Lung microvascular endothelial cell (primary cell): ENCODE data around the gene LINGO3. TPM values are rescaled to one million over a fixed set of nuclear protein-coding genes. Genes with fewer than 3 reads are reported as not detected.
A peak's percentile ranks its signal among the peaks of the same experiment; 100 is the strongest.

Experiments used
- DNase-seq, 2 donors: peaks; one replicate each; pipeline versions ENCODE4 v3.0.0 to v3.0.0-alpha.2; 2010; ENCODE audit warnings: low read depth in 2 of 2
- total RNA-seq: library from RNA; depleted of rRNA; stranded (reverse); fragments of >200 nt; gene quantifications from 2 replicates; pipeline ENCODE4 v1.2.1, GENCODE V29; 2014

Gene LINGO3
- total RNA-seq, 1 donor from 2014 or later: not detected

- DNase-seq: peak; percentile 97 to 98
Observed at GRCh38 chr19:2269244-2270156, 38.5 kb downstream of the LINGO3 start.

DNA sequence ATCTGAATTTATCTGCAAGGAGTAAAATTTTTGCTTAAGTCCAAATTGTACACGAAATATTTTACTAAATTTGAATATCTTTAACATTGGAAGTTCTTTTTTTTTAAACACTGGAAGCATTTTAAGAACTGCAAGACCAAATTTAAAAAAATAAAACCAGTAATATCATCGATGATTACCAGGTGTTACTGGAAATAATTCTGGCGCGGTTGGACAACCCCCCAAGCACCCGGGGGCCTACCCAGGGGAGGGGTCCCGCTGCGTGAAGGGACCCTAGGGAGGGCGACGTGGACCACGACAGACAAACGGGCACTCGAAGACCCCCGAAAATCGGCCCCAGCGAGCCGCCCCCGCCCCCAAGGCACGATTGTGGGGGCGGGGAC is 39.1 kb downstream of the LINGO3 start:
- DNase-seq: no peak

DNA sequence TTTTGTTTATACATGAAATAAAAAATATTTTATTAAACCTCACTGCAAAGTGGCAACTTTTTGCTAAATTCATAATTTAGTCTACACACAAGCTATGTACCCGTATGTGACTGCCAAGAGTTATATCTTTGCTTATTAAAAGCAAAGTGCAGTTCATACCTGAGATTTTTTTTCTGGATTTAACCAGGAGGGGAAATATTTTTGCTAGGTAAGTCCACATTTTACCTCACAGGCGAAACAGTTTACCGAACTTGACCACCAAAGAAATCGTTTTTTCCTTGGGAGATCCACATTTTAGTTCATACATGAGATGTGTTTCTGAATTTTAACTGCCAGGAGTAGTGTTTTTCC is 39.5 kb downstream of the LINGO3 start:
- DNase-seq: no peak

GRCh38 chr19:2266183-2266993 is 41.6 kb downstream of the LINGO3 start:
- peak; percentile 65 to 83 for DNase-seq

GRCh38 chr19:2261438-2262172 is 46.3 kb downstream of the LINGO3 start:
- DNase-seq: peak in 1 of 2 donors; percentile 54

GRCh38 chr19:2260341-2260805 is 47.6 kb downstream of the LINGO3 start:
- peak in 1 of 2 donors; percentile 72 for DNase-seq

GRCh38 chr19:2259336-2259735 is 48.6 kb downstream of the LINGO3 start:
- no peak for DNase-seq

Other genes with a start within 250 kb of the LINGO3 start
- gene MOB3A, start 211.8 kb downstream of the LINGO3 start, total RNA-seq: 12.6 and 13.1 TPM in 2 replicates
- gene IZUMO4, start 211.2 kb downstream of the LINGO3 start, total RNA-seq: 0.60 and 0.65 TPM in 2 replicates
- 57.5 and 63.3 TPM in 2 replicates for gene AP3D1, start 156.6 kb downstream of the LINGO3 start, total RNA-seq
- gene DOT1L, start 144.2 kb downstream of the LINGO3 start, total RNA-seq: 2.4 and 3.6 TPM in 2 replicates
- 51.4 and 75.8 TPM in 2 replicates for gene PLEKHJ1, start 71.8 kb downstream of the LINGO3 start, total RNA-seq
- 41.8 and 56.5 TPM in 2 replicates for gene SF3A2, start 71.3 kb downstream of the LINGO3 start, total RNA-seq
- 0.65 and 3.6 TPM in 2 replicates for gene AMH, start 58.8 kb downstream of the LINGO3 start, total RNA-seq
- 0.22 TPM in 1 of 2 replicates, not detected in the other for gene JSRP1, start 51.7 kb downstream of the LINGO3 start, total RNA-seq
- gene PEAK3, start 26.0 kb downstream of the LINGO3 start, total RNA-seq: under 0.01 and 0.20 TPM in 2 replicates
- 79.4 and 82.8 TPM in 2 replicates for gene LSM7, start 20.4 kb upstream of the LINGO3 start, total RNA-seq
- 10.5 and 22.6 TPM in 2 replicates for gene SPPL2B, start 20.5 kb upstream of the LINGO3 start, total RNA-seq
- under 0.01 and 0.20 TPM in 2 replicates for gene TMPRSS9, start 52.1 kb upstream of the LINGO3 start, total RNA-seq
- 38.6 and 46.2 TPM in 2 replicates for gene TIMM13, start 119.4 kb upstream of the LINGO3 start, total RNA-seq
- 50.6 and 51.9 TPM in 2 replicates for gene LMNB2, start 148.8 kb upstream of the LINGO3 start, total RNA-seq
- 49.5 and 175 TPM in 2 replicates for gene GADD45B, start 168.0 kb upstream of the LINGO3 start, total RNA-seq